ENCODE data around the gene SH2D1B. TPM values are rescaled to one million over a fixed set of nuclear protein-coding genes. Genes with fewer than 3 reads are reported as not detected.

Gene SH2D1B
- total and polyA plus RNA-seq, 5 experiments from 2014 or later = 0.10 to 5.9 (median 0.29) TPM

Other genes with a start within 250 kb of the SH2D1B start
- not detected for gene SPATA46, start 35.3 kb downstream of the SH2D1B start, total RNA-seq
- not detected for gene SPATA46, start 35.3 kb downstream of the SH2D1B start, polyA plus RNA-seq
- under 1 TPM in 1 of 2 experiments, not detected in 1; 0.22 TPM for gene C1orf226, start 30.4 kb downstream of the SH2D1B start, total RNA-seq
- not detected for gene C1orf226, start 30.4 kb downstream of the SH2D1B start, polyA plus RNA-seq
- gene UHMK1, start 85.7 kb upstream of the SH2D1B start, total RNA-seq = 10 to 100 TPM; 65.5 to 68.6 TPM
- 10 to 100 TPM; 48.4 to 75.9 (median 57.6) TPM for gene UHMK1, start 85.7 kb upstream of the SH2D1B start, polyA plus RNA-seq
- 10 to 100 TPM; 17.1 to 17.3 TPM for gene UAP1, start 149.6 kb upstream of the SH2D1B start, total RNA-seq
- gene UAP1, start 149.6 kb upstream of the SH2D1B start, polyA plus RNA-seq = 10 to 100 TPM; 20.7 to 27.0 (median 23.4) TPM
- under 1 TPM; 0.16 to 0.21 TPM for gene DDR2, start 220.3 kb upstream of the SH2D1B start, total RNA-seq
- gene DDR2, start 220.3 kb upstream of the SH2D1B start, polyA plus RNA-seq = under 1 TPM in 1 of 3 donors, not detected in 2; 0.33 TPM

All from naive thymus-derived CD8-positive, alpha-beta T cell (primary cell).